ENCODE measurements around the gene ASXL2. TPM values are rescaled to one million over a fixed set of nuclear protein-coding genes. Genes with fewer than 3 reads are reported as not detected.
"Not testable (repeated sequence)": the region's sequence is repeated elsewhere in the genome, so short reads cannot be mapped to it uniquely, and the experiment has no call there.

ASXL2 gene
- total RNA-seq, 1 donor from 2014 or later, result 36.6 TPM

GRCh38 chr2:25894135-25894830, 16.0 kb upstream of the ASXL2 start:
- no peak for DNase-seq (ENCODE audit: low spot score)

GRCh38 chr2:25891672-25892071, 13.4 kb upstream of the ASXL2 start:
- DNase-seq (ENCODE audit: low spot score), result no peak

GRCh38 chr2:25887624-25888242, 9.4 kb upstream of the ASXL2 start:
- no peak for DNase-seq (ENCODE audit: low spot score)

- DNase-seq (ENCODE audit: low spot score), result no peak
Observed at GRCh38 chr2:25885933-25886332, 7.6 kb upstream of the ASXL2 start.

GRCh38 chr2:25881764-25882163, 3.5 kb upstream of the ASXL2 start:
- no peak for DNase-seq (ENCODE audit: low spot score)

GRCh38 chr2:25879133-25879730, 945 bp upstream of the ASXL2 start:
- DNase-seq (ENCODE audit: low spot score), result no peak

GRCh38 chr2:25877431-25878360, 591 bp downstream of the ASXL2 start:
- DNase-seq (ENCODE audit: low spot score), result no peak

- no peak for DNase-seq (ENCODE audit: low spot score)
Observed at GRCh38 chr2:25872134-25872533, 6.2 kb downstream of the ASXL2 start.

GRCh38 chr2:25867396-25868003, 10.8 kb downstream of the ASXL2 start:
- DNase-seq (ENCODE audit: low spot score), result no peak

GRCh38 chr2:25856377-25856776, 21.9 kb downstream of the ASXL2 start:
- DNase-seq (ENCODE audit: low spot score), result no peak

- DNase-seq (ENCODE audit: low spot score), result no peak
Observed at GRCh38 chr2:25855065-25855464, 23.2 kb downstream of the ASXL2 start.

- no peak for DNase-seq (ENCODE audit: low spot score)
Observed at GRCh38 chr2:25854613-25855012, 23.7 kb downstream of the ASXL2 start.

GRCh38 chr2:25853038-25853638, 25.1 kb downstream of the ASXL2 start:
- DNase-seq (ENCODE audit: low spot score), result no peak

- no peak for DNase-seq (ENCODE audit: low spot score)
Observed at GRCh38 chr2:25851740-25852503, 26.4 kb downstream of the ASXL2 start.

GRCh38 chr2:25850400-25850799, 27.9 kb downstream of the ASXL2 start:
- DNase-seq (ENCODE audit: low spot score), result not testable (repeated sequence)

- DNase-seq (ENCODE audit: low spot score), result not testable (repeated sequence)
Observed at GRCh38 chr2:25849350-25849749, 28.9 kb downstream of the ASXL2 start.

- DNase-seq (ENCODE audit: low spot score), result no peak
Observed at GRCh38 chr2:25845843-25846505, 32.3 kb downstream of the ASXL2 start.

- no peak for DNase-seq (ENCODE audit: low spot score)
Observed at GRCh38 chr2:25844089-25844488, 34.2 kb downstream of the ASXL2 start.

- DNase-seq (ENCODE audit: low spot score), result no peak
Observed at GRCh38 chr2:25842155-25842554, 36.1 kb downstream of the ASXL2 start.
